ENCODE data around the gene STAC3. TPM values are rescaled to one million over a fixed set of nuclear protein-coding genes. Genes with fewer than 3 reads are reported as not detected.

The STAC3 gene
- total and polyA plus RNA-seq, 9 of the 15 experiments (the other 6 are each of a cell fraction or from before 2014, with no cell fraction given) = 0.45 to 6.4 (median 3.3) TPM

DNA sequence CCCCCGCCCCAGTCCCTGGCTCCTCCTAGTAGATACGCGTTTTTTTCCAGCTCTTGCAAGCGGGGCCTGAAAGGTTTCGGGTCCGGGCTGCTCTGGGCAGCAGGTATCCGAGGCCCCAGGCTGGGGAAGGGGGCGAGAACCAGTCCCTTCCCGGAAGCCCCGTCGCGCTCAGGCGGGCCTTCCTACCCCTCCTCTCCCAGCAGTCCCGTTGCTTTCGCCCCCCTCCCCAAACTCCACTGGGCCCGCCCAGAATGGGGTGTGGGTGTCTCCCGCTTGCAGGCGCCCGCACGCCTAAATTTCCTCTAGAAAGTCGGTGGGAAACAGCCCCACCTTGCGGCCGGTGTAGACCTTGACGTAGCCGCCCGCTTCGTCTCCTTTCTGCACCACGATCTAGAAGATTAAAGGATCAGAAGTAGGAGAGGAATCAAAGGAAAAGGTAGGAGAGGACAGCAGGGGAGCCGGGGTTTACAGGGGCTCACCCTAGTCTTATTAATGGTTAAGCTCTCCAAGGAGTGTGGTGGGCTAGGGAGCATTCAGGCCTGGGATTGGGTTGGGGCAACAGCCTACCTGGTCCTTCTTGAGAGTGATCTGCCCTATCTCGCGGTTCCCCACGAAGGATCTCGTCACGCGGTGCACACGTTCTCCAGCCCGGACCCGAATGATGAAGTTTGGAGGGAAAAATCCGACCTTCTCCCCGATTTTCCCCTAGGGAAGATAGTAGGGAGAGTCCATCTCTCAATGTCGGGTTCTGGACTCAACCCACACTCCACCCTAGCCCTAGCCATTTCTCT lies 7.3 kb downstream of the STAC3 start (continued):
- TF ChIP-seq, protein P1, sequence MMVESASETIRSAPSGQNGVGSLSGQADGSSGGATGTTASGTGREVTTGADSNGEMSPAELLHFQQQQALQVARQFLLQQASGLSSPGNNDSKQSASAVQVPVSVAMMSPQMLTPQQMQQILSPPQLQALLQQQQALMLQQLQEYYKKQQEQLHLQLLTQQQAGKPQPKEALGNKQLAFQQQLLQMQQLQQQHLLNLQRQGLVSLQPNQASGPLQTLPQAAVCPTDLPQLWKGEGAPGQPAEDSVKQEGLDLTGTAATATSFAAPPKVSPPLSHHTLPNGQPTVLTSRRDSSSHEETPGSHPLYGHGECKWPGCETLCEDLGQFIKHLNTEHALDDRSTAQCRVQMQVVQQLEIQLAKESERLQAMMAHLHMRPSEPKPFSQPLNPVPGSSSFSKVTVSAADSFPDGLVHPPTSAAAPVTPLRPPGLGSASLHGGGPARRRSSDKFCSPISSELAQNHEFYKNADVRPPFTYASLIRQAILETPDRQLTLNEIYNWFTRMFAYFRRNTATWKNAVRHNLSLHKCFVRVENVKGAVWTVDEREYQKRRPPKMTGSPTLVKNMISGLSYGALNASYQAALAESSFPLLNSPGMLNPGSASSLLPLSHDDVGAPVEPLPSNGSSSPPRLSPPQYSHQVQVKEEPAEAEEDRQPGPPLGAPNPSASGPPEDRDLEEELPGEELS (CRISPR knock-in tag; IDR thresholded peaks at IDR 0.05; ENCODE audit: borderline replicate concordance) = no peak
- TF ChIP-seq, protein P2, sequence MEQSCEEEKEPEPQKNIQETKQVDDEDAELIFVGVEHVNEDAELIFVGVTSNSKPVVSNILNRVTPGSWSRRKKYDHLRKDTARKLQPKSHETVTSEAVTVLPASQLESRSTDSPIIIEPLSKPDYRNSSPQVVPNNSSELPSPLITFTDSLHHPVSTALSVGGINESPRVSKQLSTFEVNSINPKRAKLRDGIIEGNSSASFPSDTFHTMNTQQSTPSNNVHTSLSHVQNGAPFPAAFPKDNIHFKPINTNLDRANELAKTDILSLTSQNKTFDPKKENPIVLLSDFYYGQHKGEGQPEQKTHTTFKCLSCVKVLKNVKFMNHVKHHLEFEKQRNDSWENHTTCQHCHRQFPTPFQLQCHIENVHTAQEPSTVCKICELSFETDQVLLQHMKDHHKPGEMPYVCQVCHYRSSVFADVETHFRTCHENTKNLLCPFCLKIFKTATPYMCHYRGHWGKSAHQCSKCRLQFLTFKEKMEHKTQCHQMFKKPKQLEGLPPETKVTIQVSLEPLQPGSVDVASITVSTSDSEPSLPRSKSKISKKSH (CRISPR knock-in tag; IDR thresholded peaks at IDR 0.05) = no peak
- TF ChIP-seq SNRNP70 (optimal IDR thresholded peaks at IDR 0.05; ENCODE audit: low read depth, low read length) (no peak), KDM1A (IDR thresholded peaks at IDR 0.05) (no peak), ZFX (CRISPR knock-in tag; IDR thresholded peaks at IDR 0.05) (peak; percentile 30; the same call in 1 of the 2 replicates), PTTG1 (tag; IDR thresholded peaks at IDR 0.05; ENCODE audit: low read depth) (no peak), NFIX (CRISPR knock-in tag; IDR thresholded peaks at IDR 0.05; ENCODE audit: low read depth) (no peak), TAF1 (IDR thresholded peaks at IDR 0.05; ENCODE audit: control insufficient read depth, extremely low read depth, insufficient read depth, low read length, severe bottlenecking) (no peak), ZNF785 (CRISPR knock-in tag; IDR thresholded peaks at IDR 0.05) (no peak), HNRNPUL1 (IDR thresholded peaks at IDR 0.05; ENCODE audit: low read length) (no peak), CREM (IDR thresholded peaks at IDR 0.05; ENCODE audit: low read depth) (peak; percentile 89), ZFPM2 (CRISPR knock-in tag; IDR thresholded peaks at IDR 0.05) (no peak), ARID1B (IDR thresholded peaks at IDR 0.05) (no peak), JUND (IDR thresholded peaks at IDR 0.05; ENCODE audit: borderline replicate concordance, low read depth, low read length) (0 out of 2 replicates have a peak, but pooled peaks have one; percentile 24), JUND (tag; IDR thresholded peaks at IDR 0.05; ENCODE audit: borderline replicate concordance, low read depth, low read length) (peak; percentile 29; the same call in 1 of the 3 replicates), ZNF561 (CRISPR knock-in tag; conservative IDR thresholded peaks at IDR 0.05) (no peak), EP400 (IDR thresholded peaks at IDR 0.05) (no peak), XRCC5 (IDR thresholded peaks at IDR 0.05; ENCODE audit: low read depth, low read length) (peak; percentile 67; the same call in 1 of the 2 replicates), ZNF232 (CRISPR knock-in tag; IDR thresholded peaks at IDR 0.05) (no peak), GTF2F1 (IDR thresholded peaks at IDR 0.05; ENCODE audit: low read depth, low read length) (no peak)
- TF ChIP-seq, protein P3, sequence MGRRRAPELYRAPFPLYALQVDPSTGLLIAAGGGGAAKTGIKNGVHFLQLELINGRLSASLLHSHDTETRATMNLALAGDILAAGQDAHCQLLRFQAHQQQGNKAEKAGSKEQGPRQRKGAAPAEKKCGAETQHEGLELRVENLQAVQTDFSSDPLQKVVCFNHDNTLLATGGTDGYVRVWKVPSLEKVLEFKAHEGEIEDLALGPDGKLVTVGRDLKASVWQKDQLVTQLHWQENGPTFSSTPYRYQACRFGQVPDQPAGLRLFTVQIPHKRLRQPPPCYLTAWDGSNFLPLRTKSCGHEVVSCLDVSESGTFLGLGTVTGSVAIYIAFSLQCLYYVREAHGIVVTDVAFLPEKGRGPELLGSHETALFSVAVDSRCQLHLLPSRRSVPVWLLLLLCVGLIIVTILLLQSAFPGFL (CRISPR knock-in tag; IDR thresholded peaks at IDR 0.05) = no peak
- TF ChIP-seq, protein P4, sequence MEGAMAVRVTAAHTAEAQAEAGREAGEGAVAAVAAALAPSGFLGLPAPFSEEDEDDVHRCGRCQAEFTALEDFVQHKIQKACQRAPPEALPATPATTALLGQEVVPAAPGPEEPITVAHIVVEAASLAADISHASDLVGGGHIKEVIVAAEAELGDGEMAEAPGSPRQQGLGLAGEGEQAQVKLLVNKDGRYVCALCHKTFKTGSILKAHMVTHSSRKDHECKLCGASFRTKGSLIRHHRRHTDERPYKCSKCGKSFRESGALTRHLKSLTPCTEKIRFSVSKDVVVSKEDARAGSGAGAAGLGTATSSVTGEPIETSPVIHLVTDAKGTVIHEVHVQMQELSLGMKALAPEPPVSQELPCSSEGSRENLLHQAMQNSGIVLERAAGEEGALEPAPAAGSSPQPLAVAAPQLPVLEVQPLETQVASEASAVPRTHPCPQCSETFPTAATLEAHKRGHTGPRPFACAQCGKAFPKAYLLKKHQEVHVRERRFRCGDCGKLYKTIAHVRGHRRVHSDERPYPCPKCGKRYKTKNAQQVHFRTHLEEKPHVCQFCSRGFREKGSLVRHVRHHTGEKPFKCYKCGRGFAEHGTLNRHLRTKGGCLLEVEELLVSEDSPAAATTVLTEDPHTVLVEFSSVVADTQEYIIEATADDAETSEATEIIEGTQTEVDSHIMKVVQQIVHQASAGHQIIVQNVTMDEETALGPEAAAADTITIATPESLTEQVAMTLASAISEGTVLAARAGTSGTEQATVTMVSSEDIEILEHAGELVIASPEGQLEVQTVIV (CRISPR knock-in tag; IDR thresholded peaks at IDR 0.05; ENCODE audit: borderline replicate concordance) = no peak
